ENCODE measurements around the gene FTL. TPM values are rescaled to one million over a fixed set of nuclear protein-coding genes. Genes with fewer than 3 reads are reported as not detected.

FTL gene
- total RNA-seq, 4 donors from 2014 or later, result 5,249 to 9,852 (median 6,180) TPM

DNA sequence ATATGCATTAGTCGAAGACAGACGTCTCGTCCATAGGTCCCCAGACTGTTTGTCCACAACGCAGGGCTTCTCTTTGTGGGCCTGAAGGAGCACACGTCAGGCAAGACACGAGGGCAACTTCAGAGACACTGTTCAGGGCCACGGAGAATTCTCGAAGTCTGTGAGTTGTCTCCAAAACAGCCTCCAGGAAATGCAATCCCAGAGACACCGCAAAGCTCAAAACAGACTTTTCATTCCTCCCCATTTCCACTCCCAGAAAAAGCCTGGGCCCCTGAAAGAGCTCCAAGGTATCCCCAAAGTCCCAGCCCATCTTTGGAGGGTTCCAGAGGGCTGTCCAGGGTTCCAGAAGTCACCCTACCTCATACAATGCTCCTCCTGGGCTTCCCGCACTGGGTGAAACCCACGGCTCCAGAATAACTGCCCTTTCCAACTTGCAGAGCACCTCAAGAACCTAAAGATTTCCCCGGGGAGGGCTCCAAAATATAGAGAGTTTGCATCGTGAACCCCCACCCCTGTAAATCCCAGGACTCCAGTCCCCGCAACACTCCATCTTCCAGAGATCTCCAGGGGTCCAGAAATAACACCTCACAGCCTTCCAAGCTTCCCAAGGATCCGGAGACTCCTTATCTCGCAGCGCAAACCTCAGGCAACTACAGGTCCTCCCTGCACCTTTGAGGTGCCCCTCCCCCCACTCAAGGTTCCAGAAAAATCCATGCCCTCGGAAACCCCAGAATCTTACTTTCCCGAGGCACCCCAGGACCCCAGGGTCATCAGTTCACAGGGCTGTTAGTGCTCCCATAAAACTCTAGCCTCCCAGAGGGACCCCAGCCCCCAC lies 687 bp upstream of the FTL start:
- no peaks in the 10 kb centered on the region for H3K9me3 ChIP-seq
- H3K4me3 ChIP-seq, result peak overlapping the region; percentile 58 to 91 (median 74)
- TF ChIP-seq POLR2A (IDR thresholded peaks at IDR 0.05) (no peak), CTCF (IDR thresholded peaks at IDR 0.05) (no peak)
- peak overlapping the region; percentile 80 to 96 (median 96) for H3K27ac ChIP-seq
- peak in 2 of 3 donors; percentile 56 to 63 for DNase-seq
- peaks cover 0 to 26% (median 0%) of the 10 kb centered on the region in 3 donors for H3K36me3 ChIP-seq
- peaks cover 0 to 52% (median 32%) of the 10 kb centered on the region in 4 donors for H3K4me1 ChIP-seq
- no peaks in the 10 kb centered on the region for H3K27me3 ChIP-seq

DNA sequence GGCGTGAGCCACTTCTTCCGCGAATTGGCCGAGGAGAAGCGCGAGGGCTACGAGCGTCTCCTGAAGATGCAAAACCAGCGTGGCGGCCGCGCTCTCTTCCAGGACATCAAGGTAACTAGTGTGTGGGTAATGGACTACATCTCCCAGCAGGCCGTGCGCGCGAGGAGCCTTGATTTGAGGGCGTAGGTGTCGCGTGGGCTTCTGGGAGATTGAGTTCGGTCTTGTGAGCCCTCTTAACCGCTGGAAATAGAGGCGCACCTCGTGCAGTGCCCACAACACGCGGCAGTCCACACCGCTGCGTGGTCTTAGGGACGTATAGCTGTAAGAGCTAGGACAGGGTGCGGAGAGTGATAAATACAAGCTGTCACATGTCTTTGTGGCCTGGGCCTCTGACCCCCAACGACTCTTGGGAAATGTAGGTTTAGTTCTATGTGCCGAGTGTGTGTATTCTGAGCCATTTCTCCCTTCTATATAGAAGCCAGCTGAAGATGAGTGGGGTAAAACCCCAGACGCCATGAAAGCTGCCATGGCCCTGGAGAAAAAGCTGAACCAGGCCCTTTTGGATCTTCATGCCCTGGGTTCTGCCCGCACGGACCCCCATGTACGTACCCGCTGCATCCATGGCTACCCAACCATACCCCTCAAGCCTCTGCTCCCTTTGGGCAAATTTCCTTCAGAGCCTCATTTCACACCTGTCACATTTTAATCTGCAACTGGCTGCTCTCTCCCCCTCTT lies 864 bp downstream of the FTL start:
- H3K27ac ChIP-seq, result peak overlapping the region; percentile 80 to 96 (median 96)
- TF ChIP-seq CTCF (IDR thresholded peaks at IDR 0.05), result no peak
- TF ChIP-seq POLR2A (IDR thresholded peaks at IDR 0.05), result no peak
- no peaks in the 10 kb centered on the region for H3K27me3 ChIP-seq
- no peaks in the 10 kb centered on the region for H3K9me3 ChIP-seq
- peak; percentile 89 to 96 (median 92) for DNase-seq
- H3K4me3 ChIP-seq, result peak overlapping the region; percentile 58 to 91 (median 74)
- peaks cover 0 to 45% (median 32%) of the 10 kb centered on the region in 4 donors for H3K4me1 ChIP-seq
- H3K36me3 ChIP-seq, result peaks cover 0 to 40% (median 0%) of the 10 kb centered on the region in 3 donors

- Histone ChIP-seq H3K36me3 (peaks cover 0 to 48% (median 0%) of the 10 kb centered on the region in 3 donors), H3K27me3 (no peaks in the 10 kb centered on the region), H3K4me3 (peak overlapping the region; percentile 58 to 91 (median 74)), H3K4me1 (peaks cover 0 to 40% (median 32%) of the 10 kb centered on the region in 4 donors), H3K9me3 (no peaks in the 10 kb centered on the region), H3K27ac (peak overlapping the region; percentile 80 to 96 (median 96))
- no peak for DNase-seq
- TF ChIP-seq CTCF (IDR thresholded peaks at IDR 0.05) (no peak), POLR2A (IDR thresholded peaks at IDR 0.05) (no peak)
Measured at GRCh38 chr19:48966541-48967345, 1.6 kb downstream of the FTL start.

- peaks cover 0 to 56% (median 0%) of the 10 kb centered on the region in 3 donors for H3K36me3 ChIP-seq
- peak in 1 of 3 donors; percentile 62 for DNase-seq
- no peaks in the 10 kb centered on the region for H3K27me3 ChIP-seq
- peak overlapping the region in 2 of 4 donors; percentile 72 to 91 for H3K4me3 ChIP-seq
- TF ChIP-seq CTCF (IDR thresholded peaks at IDR 0.05) (no peak), POLR2A (IDR thresholded peaks at IDR 0.05) (no peak)
- peak overlapping the region in 3 of 4 donors; percentile 46 to 96 (median 95) for H3K27ac ChIP-seq
- peaks cover 0 to 33% (median 28%) of the 10 kb centered on the region in 4 donors for H3K4me1 ChIP-seq
- H3K9me3 ChIP-seq, result no peaks in the 10 kb centered on the region
Measured at GRCh38 chr19:48967346-48968178, 2.5 kb downstream of the FTL start.
